RWPE2 (cell line): Measurements from ENCODE around the gene TGM5.

ENCODE experiments used
- ATAC-seq: fragments of 200-7000 bp; cut with Tn5 transposase; 3 replicates; pipeline ENCODE4 v1.9.1; 2021; ENCODE audit warnings: low read depth
- DNase-seq: peaks from one replicate; pipeline ENCODE4 v3.0.0-alpha.2; 2020; ENCODE audit warnings: low spot score
- H3K27ac ChIP-seq: fragments of 450-650 bp; 2 replicates; pipeline ENCODE4 v1.5.1; 2017; ENCODE audit warnings: mild to moderate bottlenecking; ENCODE audit not compliant: poor library complexity, severe bottlenecking
- H3K27me3 ChIP-seq: fragments of 250-450 bp; sonication (Bioruptor Pico); 2 replicates; pipeline ENCODE4 v1.5.1; 2021; ENCODE audit warnings: mild to moderate bottlenecking, moderate library complexity; ENCODE audit not compliant: insufficient read depth, poor library complexity, severe bottlenecking
- H3K36me3 ChIP-seq: fragments of 250-450 bp; sonication (Bioruptor Pico); 2 replicates; pipeline ENCODE4 v1.5.1; 2020; ENCODE audit warnings: low read depth, mild to moderate bottlenecking, moderate library complexity
- H3K4me1 ChIP-seq: fragments of 250-450 bp; sonication (Bioruptor Pico); 2 replicates; pipeline ENCODE4 v1.5.1; 2021; ENCODE audit warnings: mild to moderate bottlenecking, moderate library complexity; ENCODE audit not compliant: insufficient read depth, poor library complexity, severe bottlenecking
- H3K4me3 ChIP-seq: fragments of 250-450 bp; sonication (Bioruptor Pico); 2 replicates; pipeline ENCODE4 v1.5.1; 2021; ENCODE audit warnings: mild to moderate bottlenecking, moderate library complexity; ENCODE audit not compliant: severe bottlenecking
- H3K9me3 ChIP-seq: fragments of 250-450 bp; sonication (Bioruptor Pico); 2 replicates; pipeline ENCODE4 v1.5.1; 2021; ENCODE audit warnings: mild to moderate bottlenecking, moderate library complexity; ENCODE audit not compliant: severe bottlenecking
- CTCF ChIP-seq: fragments of 450-650 bp; IDR thresholded peaks from one replicate; pipeline ENCODE4 v1.5.1; 2017; ENCODE audit warnings: mild to moderate bottlenecking, moderate library complexity; ENCODE audit not compliant: poor library complexity, severe bottlenecking

The TGM5 gene

DNA sequence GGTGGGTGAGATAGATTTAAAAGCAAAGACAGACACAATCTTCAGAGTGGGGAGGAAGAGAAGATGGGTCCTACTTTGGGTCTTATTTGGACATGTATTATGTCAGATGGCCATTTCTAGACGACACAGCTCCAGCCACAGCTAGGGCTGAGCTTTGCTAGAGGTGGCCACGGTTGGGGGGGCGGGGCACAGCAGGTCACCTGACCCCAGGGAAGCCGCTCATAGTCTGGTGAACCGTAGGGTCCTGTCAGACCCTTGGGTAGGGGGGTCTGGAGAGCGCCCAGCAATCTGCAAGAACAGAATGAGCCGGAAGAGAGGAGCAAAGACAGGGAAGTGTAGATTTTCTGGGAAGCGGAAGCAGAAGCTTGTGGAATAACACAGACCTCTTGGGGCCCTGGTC lies 52.6 kb downstream of the TGM5 start:
- DNase-seq (peak; percentile 68), ATAC-seq (no peak)
- H3K9me3 ChIP-seq = no peaks in the 10 kb centered on the region
- H3K4me3 ChIP-seq = no peak overlapping the region
- no peak for TF ChIP-seq CTCF
- H3K27me3 ChIP-seq = no peaks in the 10 kb centered on the region
- H3K4me1 ChIP-seq = peaks cover 4% of the 10 kb centered on the region
- H3K27ac ChIP-seq = no peak overlapping the region
- no peaks in the 10 kb centered on the region for H3K36me3 ChIP-seq

DNA sequence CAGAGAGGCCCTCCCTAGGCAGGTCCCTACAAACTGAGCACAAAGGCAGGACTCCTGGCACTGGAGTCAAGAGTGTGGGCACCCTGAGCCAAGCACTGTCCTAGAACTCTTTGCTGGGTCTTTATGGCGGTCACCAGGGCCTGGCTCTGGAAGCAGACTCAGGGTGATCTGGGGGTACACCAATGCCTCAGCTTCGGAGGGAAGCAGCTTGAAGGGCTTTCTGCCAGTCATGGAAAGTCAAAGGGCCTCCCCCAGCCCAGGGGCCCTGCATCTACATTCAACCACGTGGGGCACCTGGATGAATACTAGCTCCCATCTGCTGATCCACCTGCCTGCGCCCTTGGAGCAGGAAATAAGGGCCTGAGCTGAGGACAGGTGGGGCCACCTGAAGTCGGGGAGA lies 53.3 kb downstream of the TGM5 start:
- Histone ChIP-seq H3K27me3 (no peaks in the 10 kb centered on the region), H3K4me3 (no peak overlapping the region), H3K9me3 (no peaks in the 10 kb centered on the region), H3K4me1 (no peaks in the 10 kb centered on the region), H3K27ac (no peak overlapping the region), H3K36me3 (no peaks in the 10 kb centered on the region)
- ATAC-seq (no peak), DNase-seq (peak; percentile 56)
- no peak for TF ChIP-seq CTCF

DNA sequence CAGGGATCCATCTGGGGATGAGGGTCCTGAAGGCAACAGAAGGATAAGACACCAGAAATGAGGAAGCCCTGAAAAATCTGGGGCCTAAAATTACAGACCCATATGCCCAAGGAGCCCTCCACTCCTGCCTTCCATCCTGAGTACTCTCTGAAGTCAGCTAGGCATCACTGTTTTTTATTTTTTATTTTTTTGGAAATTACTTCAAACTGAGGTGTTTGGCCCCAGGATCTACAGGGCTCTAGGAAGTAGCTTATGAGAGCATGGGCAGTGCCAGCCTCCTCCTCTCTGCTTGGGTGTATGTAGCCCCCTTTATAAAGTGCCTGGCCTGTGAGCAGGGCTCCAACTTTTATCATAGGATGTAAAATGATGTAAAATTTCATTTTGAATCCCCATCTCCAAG lies 53.8 kb downstream of the TGM5 start:
- no peaks in the 10 kb centered on the region for H3K36me3 ChIP-seq
- H3K9me3 ChIP-seq = no peaks in the 10 kb centered on the region
- ATAC-seq = no peak
- no peaks in the 10 kb centered on the region for H3K27me3 ChIP-seq
- no peak overlapping the region for H3K4me3 ChIP-seq
- H3K4me1 ChIP-seq = no peaks in the 10 kb centered on the region
- no peak for DNase-seq
- no peak for TF ChIP-seq CTCF
- no peak overlapping the region for H3K27ac ChIP-seq

DNA sequence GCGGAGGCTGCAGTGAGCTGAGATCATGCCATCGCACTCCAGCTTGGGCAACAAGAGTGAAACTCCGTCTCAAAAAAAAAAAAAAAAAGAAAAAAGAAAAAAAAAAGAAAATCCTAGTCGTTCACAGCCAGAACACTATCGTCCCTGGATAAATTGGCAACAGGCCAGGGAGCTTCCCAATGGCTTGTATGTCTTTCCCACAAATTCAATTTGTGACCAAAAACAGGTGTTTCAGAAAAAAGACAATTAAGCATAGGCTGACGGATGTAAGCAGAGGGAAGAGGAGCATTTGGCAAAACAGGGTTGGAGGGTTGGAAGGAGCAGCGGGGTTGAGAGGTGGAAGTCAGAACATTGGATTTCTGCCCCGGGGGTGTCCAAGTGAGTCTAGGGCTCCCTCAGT lies 54.4 kb downstream of the TGM5 start:
- Histone ChIP-seq H3K27me3 (no peaks in the 10 kb centered on the region), H3K4me3 (no peak overlapping the region), H3K27ac (no peak overlapping the region), H3K9me3 (no peaks in the 10 kb centered on the region), H3K36me3 (no peaks in the 10 kb centered on the region), H3K4me1 (no peaks in the 10 kb centered on the region)
- TF ChIP-seq CTCF = no peak
- DNase-seq = no peak
- no peak for ATAC-seq

- ATAC-seq (no peak), DNase-seq (no peak)
- TF ChIP-seq CTCF = no peak
- H3K9me3 ChIP-seq = no peaks in the 10 kb centered on the region
- H3K4me3 ChIP-seq = no peak overlapping the region
- no peak overlapping the region for H3K27ac ChIP-seq
- no peaks in the 10 kb centered on the region for H3K27me3 ChIP-seq
- no peaks in the 10 kb centered on the region for H3K36me3 ChIP-seq
- no peaks in the 10 kb centered on the region for H3K4me1 ChIP-seq
Measured at GRCh38 chr15:43211224-43211735, 55.4 kb downstream of the TGM5 start.
